ELF-1 (cell line): Measurements from ENCODE around the gene LRRK1.

Source experiments
- DNase-seq: peaks from one replicate; pipeline ENCODE4 v3.0.0-alpha.2; 2016; ENCODE audit warnings: low read depth, low spot score

LRRK1 gene

GRCh38 chr15:101022876-101023275 is 103.7 kb downstream of the LRRK1 start:
- peak; percentile 0 for DNase-seq

- DNase-seq = peak; percentile 1
These were observed 104.4 kb downstream of the LRRK1 start for GRCh38 chr15:101023501-101024072.

GRCh38 chr15:101024073-101024695 is 105.0 kb downstream of the LRRK1 start:
- DNase-seq = peak; percentile 1

- DNase-seq = peak; percentile 0
These were observed 105.7 kb downstream of the LRRK1 start for GRCh38 chr15:101024706-101025500.

DNA sequence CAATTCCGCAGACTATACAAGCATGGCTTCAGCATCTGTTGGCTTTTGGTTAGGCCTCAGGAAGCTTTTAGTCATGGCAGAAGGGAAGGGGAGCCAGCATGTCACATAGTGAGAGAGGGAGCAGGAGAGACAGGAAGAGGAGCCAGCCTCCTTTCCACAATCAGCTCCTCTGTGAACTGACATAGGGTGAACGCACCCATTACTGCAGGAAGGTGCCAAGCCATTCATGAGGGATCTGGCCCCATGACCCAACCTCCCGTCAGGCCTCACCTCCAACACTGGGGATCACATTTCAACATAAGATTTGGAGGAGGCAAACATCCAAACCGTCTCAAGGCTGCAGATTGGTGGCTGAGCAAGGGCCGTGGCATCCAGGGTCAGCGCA is 106.3 kb downstream of the LRRK1 start:
- peak; percentile 0 for DNase-seq

DNA sequence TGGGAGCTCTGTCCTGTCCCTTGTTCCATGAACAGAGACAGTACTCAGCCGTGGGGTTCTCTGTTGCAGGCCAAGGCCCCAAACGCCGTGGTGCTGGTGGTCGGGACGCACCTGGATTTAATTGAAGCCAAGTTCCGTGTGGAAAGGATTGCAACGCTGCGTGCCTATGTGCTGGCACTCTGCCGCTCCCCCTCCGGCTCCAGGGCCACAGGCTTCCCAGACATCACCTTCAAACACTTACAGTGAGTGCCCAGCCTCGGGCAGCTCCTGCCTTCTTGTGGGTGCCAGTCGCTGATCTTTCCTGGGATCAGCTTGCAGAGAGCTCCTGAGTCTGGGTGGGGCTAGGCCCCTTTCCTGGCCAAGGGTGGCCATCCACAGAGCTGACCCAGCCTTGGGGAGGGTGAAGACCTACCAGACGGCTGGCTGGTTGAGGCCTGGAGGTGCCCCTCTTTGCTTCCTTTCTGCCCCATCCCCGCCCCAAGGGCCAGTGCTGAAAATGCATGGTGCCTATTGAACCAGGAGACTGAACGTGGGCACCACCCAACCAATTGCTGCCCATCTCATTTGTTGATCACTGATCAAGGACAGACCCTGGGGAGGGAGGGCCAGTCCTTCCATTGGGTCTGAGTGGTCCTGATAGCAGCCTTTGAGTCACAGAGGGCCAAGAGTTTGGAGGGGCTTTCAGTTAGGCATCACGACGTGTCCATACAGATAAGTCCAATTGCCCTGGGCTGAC is 106.9 kb downstream of the LRRK1 start:
- peak; percentile 1 for DNase-seq

GRCh38 chr15:101026656-101027272 is 107.6 kb downstream of the LRRK1 start:
- DNase-seq = peak; percentile 2

DNA sequence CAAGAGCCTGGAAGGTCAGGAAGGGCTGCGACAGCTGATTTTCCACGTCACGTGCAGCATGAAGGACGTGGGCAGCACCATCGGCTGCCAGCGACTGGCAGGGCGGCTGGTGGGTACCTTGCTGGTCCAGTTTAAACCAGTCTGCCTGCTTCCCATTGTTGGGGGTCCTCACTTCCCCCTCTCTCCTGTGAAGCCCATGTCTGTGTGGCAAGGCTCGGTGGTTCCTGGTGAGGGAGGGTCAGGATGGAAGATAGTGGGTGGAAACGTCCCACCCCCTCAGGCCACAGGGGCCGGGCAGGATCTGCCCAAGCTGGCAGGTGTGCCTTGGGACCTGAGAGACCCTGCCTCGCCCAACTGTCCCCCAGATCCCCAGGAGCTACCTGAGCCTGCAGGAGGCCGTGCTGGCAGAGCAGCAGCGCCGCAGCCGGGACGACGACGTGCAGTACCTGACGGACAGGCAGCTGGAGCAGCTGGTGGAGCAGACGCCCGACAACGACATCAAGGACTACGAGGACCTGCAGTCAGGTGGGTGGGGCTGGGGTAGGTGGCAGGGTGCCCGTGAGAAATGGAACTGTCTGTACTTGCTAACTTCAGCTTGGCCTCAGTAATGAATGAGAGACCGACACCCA is 108.2 kb downstream of the LRRK1 start:
- DNase-seq = peak; percentile 13

- DNase-seq = peak; percentile 18
These were observed 108.8 kb downstream of the LRRK1 start for GRCh38 chr15:101027920-101028319.

DNA sequence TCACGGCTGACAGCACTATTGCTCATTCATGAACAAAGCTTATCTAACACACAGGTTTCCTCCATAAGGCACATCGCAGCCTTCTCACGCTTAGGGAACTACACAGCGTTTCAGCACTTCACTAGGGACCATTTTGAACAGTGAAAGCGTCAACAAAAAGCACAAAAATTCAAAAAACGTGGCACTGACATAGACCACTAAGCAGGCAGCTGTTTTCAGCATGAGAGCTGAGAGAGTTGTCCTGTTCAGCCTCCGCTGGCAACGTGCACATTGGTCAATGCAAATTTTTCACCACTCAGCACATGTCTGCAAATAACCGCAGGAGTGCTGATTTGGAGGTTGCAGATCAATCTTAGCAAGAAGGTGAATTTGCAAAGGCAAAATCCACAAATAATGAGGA is 109.2 kb downstream of the LRRK1 start:
- DNase-seq = no peak

DNA sequence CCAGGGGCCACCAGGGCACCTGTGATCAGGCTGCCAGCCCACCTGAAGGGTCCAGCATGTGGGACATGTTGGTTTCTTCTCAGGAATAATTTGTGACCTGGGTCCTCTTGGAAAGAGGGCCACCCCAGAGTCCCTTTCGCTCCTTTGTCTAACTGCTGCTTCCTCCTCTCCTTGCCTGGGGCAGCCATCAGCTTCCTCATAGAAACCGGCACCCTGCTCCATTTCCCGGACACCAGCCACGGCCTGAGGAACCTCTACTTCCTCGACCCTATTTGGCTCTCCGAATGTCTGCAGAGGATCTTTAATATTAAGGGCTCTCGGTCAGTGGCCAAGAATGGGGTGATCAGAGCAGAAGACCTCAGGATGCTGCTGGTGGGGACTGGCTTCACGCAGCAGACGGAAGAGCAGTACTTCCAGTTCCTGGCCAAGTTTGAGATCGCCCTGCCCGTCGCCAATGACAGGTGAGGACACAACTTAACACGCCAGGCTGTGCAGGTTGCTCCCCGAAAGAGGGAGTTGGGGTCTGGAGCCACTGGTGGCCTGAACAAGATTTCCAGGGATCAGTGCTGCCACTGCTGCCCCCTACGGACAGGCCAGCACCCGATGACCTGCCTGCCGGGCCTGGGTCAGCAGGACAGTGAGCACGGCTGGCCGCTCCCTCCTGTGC is 109.7 kb downstream of the LRRK1 start:
- DNase-seq = peak; percentile 1

DNA sequence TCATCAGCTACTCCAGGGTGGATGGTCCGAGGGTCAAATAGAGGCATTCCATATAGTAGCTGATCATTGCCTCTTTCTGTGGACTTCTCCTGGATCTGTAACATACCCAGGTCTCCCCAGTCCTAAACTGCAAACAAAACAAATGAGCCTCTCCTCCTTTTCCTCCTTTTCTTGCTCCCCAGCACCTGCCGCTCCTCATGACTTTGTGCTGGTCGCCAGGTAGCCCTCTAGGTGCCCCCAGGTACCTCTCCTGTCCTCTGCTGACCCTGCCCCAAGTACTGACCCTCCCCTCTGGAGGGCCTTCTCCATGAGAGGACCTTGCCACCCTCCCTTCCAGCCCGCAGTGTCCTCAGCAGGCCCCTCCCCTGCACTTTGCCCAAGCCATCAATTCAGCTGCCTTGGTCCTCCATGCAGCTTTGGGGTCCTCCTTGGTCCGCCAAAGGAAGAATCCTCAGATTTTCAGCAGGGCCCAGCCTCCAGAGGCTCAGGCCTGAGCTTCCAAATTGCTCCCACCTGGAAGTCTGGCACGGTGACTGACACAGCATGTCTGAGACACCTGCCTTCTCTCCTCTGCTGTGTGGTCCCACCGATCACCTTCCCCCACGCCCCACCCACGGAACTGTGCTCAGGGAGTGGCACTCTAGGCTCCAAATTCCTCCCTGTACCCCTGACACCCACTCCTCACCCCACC is 111.0 kb downstream of the LRRK1 start:
- DNase-seq = peak; percentile 0

DNA sequence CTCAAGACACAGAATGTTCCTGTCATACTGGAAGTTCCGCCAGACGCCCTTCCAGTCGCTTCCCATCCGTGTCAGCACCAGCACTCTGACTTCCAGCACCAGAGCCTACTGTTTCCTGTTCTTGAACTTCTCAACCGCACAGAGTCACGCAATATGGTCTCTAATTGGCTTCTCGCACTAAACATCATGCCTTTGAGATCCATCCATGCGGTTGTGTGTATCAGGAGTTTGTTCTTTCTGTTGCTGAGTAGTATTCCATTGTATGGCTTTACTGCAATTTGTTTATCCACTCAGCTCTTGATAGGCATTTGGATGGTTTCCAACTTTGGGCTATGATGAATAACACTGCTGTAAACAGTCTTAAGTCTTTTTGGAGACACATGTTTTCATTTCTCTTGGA is 112.1 kb downstream of the LRRK1 start:
- DNase-seq = peak; percentile 0

DNA sequence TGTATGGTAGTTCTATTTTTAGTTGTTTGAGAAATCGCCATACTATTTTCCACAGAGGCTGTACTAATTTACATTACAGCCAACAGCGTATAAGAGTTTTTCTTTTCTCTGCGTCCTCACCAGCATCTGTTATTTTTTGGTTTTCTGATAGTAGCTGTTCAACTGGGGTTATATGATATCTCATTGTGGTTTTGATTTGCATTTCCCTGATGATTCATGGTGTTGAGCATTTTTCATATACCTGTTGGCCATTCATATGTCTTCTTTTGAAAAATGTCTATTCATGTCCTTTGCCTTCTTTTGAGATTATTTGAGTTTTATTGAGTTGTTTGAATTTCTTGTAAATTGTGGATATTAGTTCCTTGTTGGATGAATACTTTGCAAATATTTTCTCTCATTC is 114.6 kb downstream of the LRRK1 start:
- DNase-seq = no peak

- DNase-seq = no peak
These were observed 116.5 kb downstream of the LRRK1 start for GRCh38 chr15:101035611-101036010.

- DNase-seq = no peak
These were observed 117.0 kb downstream of the LRRK1 start for GRCh38 chr15:101036189-101036588.

GRCh38 chr15:101037090-101037830 is 118.1 kb downstream of the LRRK1 start:
- no peak for DNase-seq

DNA sequence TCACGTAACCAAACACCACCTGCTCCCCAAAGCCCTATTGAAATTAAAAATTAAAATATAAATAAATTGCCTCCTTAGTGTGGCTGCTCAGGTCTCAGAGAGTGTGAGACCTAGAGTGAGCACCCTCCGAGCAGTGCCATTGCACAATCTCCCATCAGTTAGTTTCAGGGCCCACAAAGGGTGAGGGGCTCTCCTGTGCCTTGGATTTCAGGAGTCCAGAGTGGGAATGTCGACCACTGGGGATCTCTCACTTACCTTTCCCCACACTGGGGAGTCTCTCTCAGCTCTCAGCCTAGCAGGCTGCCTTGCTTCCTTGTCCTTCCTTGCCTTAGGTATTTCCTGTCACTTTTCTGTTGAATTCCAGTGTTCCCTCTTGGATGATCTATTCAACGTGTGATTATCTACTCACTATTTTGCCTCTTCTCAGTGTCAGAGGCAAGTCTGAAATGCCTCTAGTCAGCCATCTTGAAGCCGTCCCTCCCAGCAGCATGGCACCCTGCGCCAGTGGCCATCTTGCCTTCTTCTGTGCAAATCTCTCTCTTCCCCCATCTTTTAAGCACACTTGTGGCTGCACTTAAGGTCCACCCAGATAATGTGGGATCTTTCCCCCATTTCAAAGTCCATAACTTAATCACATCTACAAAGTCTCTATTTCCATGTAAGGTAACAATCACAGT is 119.3 kb downstream of the LRRK1 start:
- DNase-seq = peak; percentile 1

DNA sequence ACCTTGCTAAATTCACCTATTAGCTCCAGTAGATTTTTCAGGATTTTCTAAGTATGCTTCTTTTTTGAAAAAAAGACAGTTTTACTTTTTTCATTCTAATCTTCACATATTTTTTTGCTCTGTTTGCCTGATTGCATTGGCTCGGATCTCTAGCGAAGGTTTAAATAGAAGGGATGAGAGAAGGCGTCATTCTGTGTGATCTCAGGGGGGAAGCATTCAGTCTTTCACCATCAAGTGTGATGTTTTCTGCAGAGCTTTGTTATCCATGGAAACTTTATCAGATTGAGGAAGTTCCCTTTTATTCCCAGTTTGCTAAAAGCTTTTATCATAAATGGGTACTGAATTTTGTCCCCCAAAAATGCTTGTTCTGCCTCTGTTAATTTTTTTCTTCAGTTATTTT is 120.3 kb downstream of the LRRK1 start:
- DNase-seq = peak; percentile 1
